Mesenchymal stem cell (in vitro differentiated cells and primary cell): ENCODE measurements around the gene AKNA.

Source experiments
- DNase-seq: peaks from one replicate; pipeline ENCODE4 v3.0.0-alpha.2; 2013
- H2AFZ ChIP-seq: one replicate; pipeline ENCODE4 v1.6.1; 2013; ENCODE audit warnings: low read depth, mild to moderate bottlenecking, control low read depth, inconsistent platforms, low read length, moderate library complexity
- H2AK5ac ChIP-seq: 2 replicates; pipeline ENCODE4 v1.6.1; 2013; ENCODE audit warnings: low read length, moderate library complexity, mild to moderate bottlenecking, inconsistent platforms; ENCODE audit not compliant: severe bottlenecking
- H2BK120ac ChIP-seq: one replicate; pipeline ENCODE4 v1.6.1; 2013; ENCODE audit warnings: low read depth, mild to moderate bottlenecking, inconsistent platforms, low read length, moderate library complexity
- H2BK12ac ChIP-seq, 2 experiments: one replicate each; pipeline ENCODE4 v1.6.1; 2013; ENCODE audit warnings: inconsistent platforms in 2 of 2, low read length in 2 of 2, mild to moderate bottlenecking in 2 of 2, moderate library complexity in 2 of 2, control low read depth in 1 of 2
- H2BK15ac ChIP-seq: one replicate; pipeline ENCODE4 v1.6.1; 2013; ENCODE audit warnings: mild to moderate bottlenecking, low read depth, inconsistent platforms; ENCODE audit not compliant: poor library complexity, severe bottlenecking
- H2BK5ac ChIP-seq: 2 replicates; pipeline ENCODE4 v1.6.1; 2013; ENCODE audit warnings: low read depth, mild to moderate bottlenecking, low read length, control low read depth, inconsistent platforms; ENCODE audit not compliant: poor library complexity, severe bottlenecking
- H3K14ac ChIP-seq, 2 experiments: one replicate each; pipeline ENCODE4 v1.6.1; 2013; ENCODE audit warnings: inconsistent platforms in 2 of 2, low read length in 2 of 2, control low read depth in 1 of 2, mild to moderate bottlenecking in 1 of 2, moderate library complexity in 1 of 2
- H3K18ac ChIP-seq, 2 experiments: one replicate each; pipeline ENCODE4 v1.6.1; 2013; ENCODE audit warnings: inconsistent platforms in 2 of 2, low read length in 2 of 2, control low read depth in 1 of 2, low read depth in 1 of 2, mild to moderate bottlenecking in 1 of 2
- H3K23ac ChIP-seq, 2 experiments: one replicate each; pipeline ENCODE4 v1.6.1; 2013; ENCODE audit warnings: inconsistent platforms in 2 of 2, low read length in 2 of 2, mild to moderate bottlenecking in 2 of 2, moderate library complexity in 2 of 2, control low read depth in 1 of 2
- H3K27ac ChIP-seq: 2 replicates; pipeline ENCODE4 v1.5.1; 2013; ENCODE audit warnings: mild to moderate bottlenecking, moderate library complexity, low read length, control low read depth, inconsistent platforms; ENCODE audit not compliant: poor library complexity, severe bottlenecking
- H3K27me3 ChIP-seq, 2 experiments: 2 replicates each; pipeline versions ENCODE4 v1.6.1 to v1.7.0; 2013; ENCODE audit warnings: low read length in 2 of 2, mild to moderate bottlenecking in 2 of 2, moderate library complexity in 2 of 2, control low read depth in 1 of 2, inconsistent platforms in 1 of 2; ENCODE audit not compliant: control insufficient read depth in 1 of 2, insufficient read depth in 1 of 2
- H3K36me3 ChIP-seq, 2 experiments: 2 replicates each; pipeline versions ENCODE4 v1.6.1 to v1.7.0; 2013; ENCODE audit warnings: low read length in 2 of 2, control low read depth in 1 of 2, inconsistent platforms in 1 of 2, low read depth in 1 of 2, mild to moderate bottlenecking in 1 of 2; ENCODE audit not compliant: insufficient read depth in 2 of 2, control insufficient read depth in 1 of 2
- H3K4ac ChIP-seq, 2 experiments: one replicate each; pipeline ENCODE4 v1.6.1; 2013; ENCODE audit warnings: inconsistent platforms in 2 of 2, low read length in 2 of 2, mild to moderate bottlenecking in 2 of 2, moderate library complexity in 2 of 2, control low read depth in 1 of 2, low read depth in 1 of 2
- H3K4me1 ChIP-seq: 2 replicates; pipeline ENCODE4 v1.6.1; 2013; ENCODE audit warnings: low read depth, low read length, control low read depth; ENCODE audit not compliant: control insufficient read depth, insufficient read depth
- H3K4me2 ChIP-seq: 2 replicates; pipeline ENCODE4 v1.6.1; 2013; ENCODE audit warnings: low read length, mild to moderate bottlenecking, inconsistent platforms; ENCODE audit not compliant: poor library complexity, severe bottlenecking
- H3K4me3 ChIP-seq, 2 experiments: 2 replicates each; pipeline versions ENCODE4 v1.5.1 to v1.7.0; 2013; ENCODE audit warnings: low read length in 2 of 2, mild to moderate bottlenecking in 2 of 2, control low read depth in 1 of 2, low read depth in 1 of 2; ENCODE audit not compliant: insufficient read depth in 1 of 2
- H3K79me1 ChIP-seq: replicated peaks from 2 replicates; pipeline ENCODE4 v1.6.1; 2013; ENCODE audit warnings: mild to moderate bottlenecking, control low read depth, low read length, inconsistent platforms; ENCODE audit not compliant: poor library complexity, severe bottlenecking
- H3K9ac ChIP-seq: 2 replicates; pipeline ENCODE4 v1.7.0; 2013; ENCODE audit warnings: mild to moderate bottlenecking, low read length, moderate library complexity
- H3K9me3 ChIP-seq: 2 replicates; pipeline ENCODE4 v1.7.0; 2013; ENCODE audit warnings: mild to moderate bottlenecking, low read length; ENCODE audit not compliant: control insufficient read depth
- H4K8ac ChIP-seq: one replicate; pipeline ENCODE4 v1.6.1; 2013; ENCODE audit warnings: inconsistent platforms, mild to moderate bottlenecking, low read length, moderate library complexity
- H4K91ac ChIP-seq: one replicate; pipeline ENCODE4 v1.6.1; 2013; ENCODE audit warnings: mild to moderate bottlenecking, low read length, inconsistent platforms
- WGBS: methylation state at CpG from one replicate; pipeline ENCODE4 v1.1.7; 2013; ENCODE audit warnings: mixed read lengths; 5-methylcytosine and 5-hydroxymethylcytosine counted together

AKNA gene

GRCh38 chr9:114433086-114433485 lies 45.3 kb upstream of the AKNA start:
- H3K27me3 ChIP-seq = peaks cover 5 to 38% of the 10 kb centered on the region in 2 experiments
- DNase-seq = no peak
- no peak overlapping the region for H2BK120ac ChIP-seq
- H4K91ac ChIP-seq = no peak overlapping the region
- H4K8ac ChIP-seq = no peak overlapping the region
- no peak overlapping the region for H3K23ac ChIP-seq
- H3K4me3 ChIP-seq = no peak overlapping the region
- H2BK12ac ChIP-seq = no peak overlapping the region
- H3K18ac ChIP-seq = no peak overlapping the region
- no peak overlapping the region for H3K4ac ChIP-seq
- H2BK5ac ChIP-seq = no peak overlapping the region
- no peaks in the 10 kb centered on the region for H3K9me3 ChIP-seq
- no peak overlapping the region for H3K4me2 ChIP-seq
- no peak overlapping the region for H2AK5ac ChIP-seq
- H3K4me1 ChIP-seq = no peaks in the 10 kb centered on the region
- no peak overlapping the region for H3K14ac ChIP-seq
- no peak overlapping the region for H2BK15ac ChIP-seq
- 94% methylated on average over 12 of the region's 15 CpGs for WGBS
- no peaks in the 10 kb centered on the region for H3K79me1 ChIP-seq
- H2AFZ ChIP-seq = no peak overlapping the region
- no peak overlapping the region for H3K27ac ChIP-seq
- no peaks in the 10 kb centered on the region for H3K36me3 ChIP-seq
- H3K9ac ChIP-seq = no peak overlapping the region

- H3K36me3 ChIP-seq = no peaks in the 10 kb centered on the region
- no peak for DNase-seq
- no peak overlapping the region for H3K18ac ChIP-seq
- H3K9me3 ChIP-seq = no peaks in the 10 kb centered on the region
- H4K8ac ChIP-seq = no peak overlapping the region
- H3K23ac ChIP-seq = no peak overlapping the region
- H3K4me3 ChIP-seq = no peak overlapping the region
- no peaks in the 10 kb centered on the region for H3K79me1 ChIP-seq
- no peak overlapping the region for H3K14ac ChIP-seq
- H2BK15ac ChIP-seq = no peak overlapping the region
- no peak overlapping the region for H4K91ac ChIP-seq
- no peak overlapping the region for H2BK120ac ChIP-seq
- H3K4ac ChIP-seq = no peak overlapping the region
- H3K27ac ChIP-seq = no peak overlapping the region
- H3K4me2 ChIP-seq = no peak overlapping the region
- 76% methylated on average over 6 of the region's 6 CpGs for WGBS
- no peak overlapping the region for H2AFZ ChIP-seq
- H3K9ac ChIP-seq = no peak overlapping the region
- H3K27me3 ChIP-seq = peaks cover 5 to 41% of the 10 kb centered on the region in 2 experiments
- H2BK12ac ChIP-seq = no peak overlapping the region
- no peaks in the 10 kb centered on the region for H3K4me1 ChIP-seq
- H2AK5ac ChIP-seq = no peak overlapping the region
- no peak overlapping the region for H2BK5ac ChIP-seq
Measured at GRCh38 chr9:114432323-114433067, 44.7 kb upstream of the AKNA start.

- H3K27me3 ChIP-seq = peaks cover 5 to 45% of the 10 kb centered on the region in 2 experiments
- no peak overlapping the region for H3K27ac ChIP-seq
- H3K18ac ChIP-seq = no peak overlapping the region
- no peaks in the 10 kb centered on the region for H3K36me3 ChIP-seq
- no peak overlapping the region for H2BK15ac ChIP-seq
- WGBS = 89% methylated on average over 6 of the region's 6 CpGs
- no peak overlapping the region for H2BK5ac ChIP-seq
- no peak overlapping the region for H3K4ac ChIP-seq
- H3K9me3 ChIP-seq = no peaks in the 10 kb centered on the region
- no peak overlapping the region for H2BK12ac ChIP-seq
- no peak overlapping the region for H2AFZ ChIP-seq
- H3K79me1 ChIP-seq = no peaks in the 10 kb centered on the region
- H2BK120ac ChIP-seq = no peak overlapping the region
- no peak overlapping the region for H3K4me3 ChIP-seq
- no peak overlapping the region for H4K8ac ChIP-seq
- H3K4me2 ChIP-seq = no peak overlapping the region
- no peak overlapping the region for H3K9ac ChIP-seq
- H3K14ac ChIP-seq = no peak overlapping the region
- no peak overlapping the region for H4K91ac ChIP-seq
- no peak for DNase-seq
- H3K4me1 ChIP-seq = no peaks in the 10 kb centered on the region
- H2AK5ac ChIP-seq = no peak overlapping the region
- no peak overlapping the region for H3K23ac ChIP-seq
Measured at GRCh38 chr9:114431770-114432169, 44.0 kb upstream of the AKNA start.

DNA sequence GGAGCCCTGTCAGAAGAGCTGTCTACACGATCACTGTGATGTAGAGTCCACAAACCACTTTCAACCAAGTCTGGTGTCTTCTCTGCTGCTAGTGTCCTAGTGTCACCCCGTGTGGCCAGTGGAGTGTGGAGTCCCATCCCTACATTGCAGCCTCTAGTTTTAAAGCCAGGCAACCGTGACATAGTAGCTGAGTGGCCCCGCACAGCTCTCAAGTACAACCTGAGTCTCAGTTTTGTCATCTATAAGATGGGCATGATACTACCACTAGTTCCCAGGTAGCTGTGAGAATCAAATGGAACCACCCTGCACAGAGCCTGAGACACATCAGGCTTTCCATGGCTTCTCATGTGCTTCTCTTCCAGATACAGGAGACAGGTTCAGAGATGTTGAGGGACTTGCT lies 43.2 kb upstream of the AKNA start:
- H3K18ac ChIP-seq = no peak overlapping the region
- 85% methylated on average over 4 of the region's 4 CpGs for WGBS
- no peak overlapping the region for H4K91ac ChIP-seq
- no peaks in the 10 kb centered on the region for H3K4me1 ChIP-seq
- H2AK5ac ChIP-seq = no peak overlapping the region
- no peak overlapping the region for H2AFZ ChIP-seq
- no peak overlapping the region for H3K9ac ChIP-seq
- H3K27me3 ChIP-seq = peaks cover 5 to 49% of the 10 kb centered on the region in 2 experiments
- no peak overlapping the region for H2BK15ac ChIP-seq
- H3K27ac ChIP-seq = no peak overlapping the region
- no peak overlapping the region for H4K8ac ChIP-seq
- H3K14ac ChIP-seq = no peak overlapping the region
- no peak overlapping the region for H3K4me3 ChIP-seq
- H3K79me1 ChIP-seq = no peaks in the 10 kb centered on the region
- no peak overlapping the region for H2BK120ac ChIP-seq
- no peak overlapping the region for H3K4ac ChIP-seq
- H2BK5ac ChIP-seq = no peak overlapping the region
- no peaks in the 10 kb centered on the region for H3K9me3 ChIP-seq
- no peak overlapping the region for H2BK12ac ChIP-seq
- DNase-seq = no peak
- no peak overlapping the region for H3K4me2 ChIP-seq
- H3K23ac ChIP-seq = no peak overlapping the region
- no peaks in the 10 kb centered on the region for H3K36me3 ChIP-seq
